Muscle layer of colon (tissue), 2 donors: Measurements from ENCODE around the gene CTRB2.

ENCODE experiments used
- H3K27ac ChIP-seq: one replicate; pipeline ENCODE4 v1.7.0; 2013; ENCODE audit warnings: low read depth, mild to moderate bottlenecking, low read length, moderate library complexity
- H3K27me3 ChIP-seq, 2 donors: one replicate each; pipeline ENCODE4 v1.7.0; 2013; ENCODE audit warnings: low read length in 2 of 2, mild to moderate bottlenecking in 2 of 2; ENCODE audit not compliant: insufficient read depth in 2 of 2, control insufficient read depth in 1 of 2
- H3K36me3 ChIP-seq: one replicate; pipeline ENCODE4 v1.7.0; 2013; ENCODE audit warnings: mild to moderate bottlenecking, low read length; ENCODE audit not compliant: insufficient read depth
- H3K4me1 ChIP-seq: one replicate; pipeline ENCODE4 v1.7.0; 2013; ENCODE audit warnings: mild to moderate bottlenecking, low read length; ENCODE audit not compliant: insufficient read depth
- H3K4me3 ChIP-seq, 2 donors: one replicate each; pipeline ENCODE4 v1.7.0; 2013; ENCODE audit warnings: low read length in 2 of 2, low read depth in 1 of 2, mild to moderate bottlenecking in 1 of 2, moderate library complexity in 1 of 2
- H3K9ac ChIP-seq: one replicate; pipeline ENCODE4 v1.7.0; 2013; ENCODE audit warnings: low read length
- H3K9me3 ChIP-seq: one replicate; pipeline ENCODE4 v1.7.0; 2013; ENCODE audit warnings: mild to moderate bottlenecking, low read length
- donor health status: abdominal sarcoma.
- donor health status: Adenocarcinoma of cecum.

The CTRB2 gene

DNA sequence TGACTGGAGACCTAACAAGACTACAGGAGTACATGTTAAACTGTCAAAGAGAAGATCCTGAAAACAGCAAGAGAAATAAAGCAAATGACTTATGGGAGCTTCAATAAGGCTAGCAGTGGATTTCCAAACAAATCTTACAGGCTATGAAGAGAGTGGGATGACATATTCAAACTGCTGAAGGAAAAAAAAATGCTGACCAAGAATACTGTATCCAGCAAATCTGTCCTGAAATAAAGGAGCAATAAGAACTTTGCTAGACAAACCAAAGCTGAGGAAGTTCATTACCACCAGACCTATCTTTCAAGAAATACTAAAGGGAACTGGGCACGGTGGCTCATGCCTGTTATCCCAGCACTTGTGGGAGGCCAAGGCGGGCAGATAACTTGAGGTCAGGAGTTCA, 30.0 kb downstream of the CTRB2 start:
- no peaks in the 10 kb centered on the region for H3K4me1 ChIP-seq
- H3K36me3 ChIP-seq: no peaks in the 10 kb centered on the region
- no peaks in the 10 kb centered on the region for H3K9me3 ChIP-seq
- no peak overlapping the region for H3K27ac ChIP-seq
- H3K9ac ChIP-seq: no peak overlapping the region
- no peak overlapping the region for H3K4me3 ChIP-seq
- H3K27me3 ChIP-seq: no peaks in the 10 kb centered on the region

GRCh38 chr16:75175074-75175473, 31.9 kb downstream of the CTRB2 start:
- H3K4me1 ChIP-seq: no peaks in the 10 kb centered on the region
- peaks cover 12% of the 10 kb centered on the region for H3K36me3 ChIP-seq
- no peak overlapping the region for H3K27ac ChIP-seq
- H3K9me3 ChIP-seq: no peaks in the 10 kb centered on the region
- no peak overlapping the region for H3K9ac ChIP-seq
- no peak overlapping the region for H3K4me3 ChIP-seq
- no peaks in the 10 kb centered on the region for H3K27me3 ChIP-seq

GRCh38 chr16:75172578-75172977, 34.4 kb downstream of the CTRB2 start:
- peaks cover 32% of the 10 kb centered on the region for H3K36me3 ChIP-seq
- H3K27ac ChIP-seq: no peak overlapping the region
- H3K4me1 ChIP-seq: no peaks in the 10 kb centered on the region
- H3K9me3 ChIP-seq: no peaks in the 10 kb centered on the region
- no peak overlapping the region for H3K4me3 ChIP-seq
- H3K27me3 ChIP-seq: no peaks in the 10 kb centered on the region
- H3K9ac ChIP-seq: no peak overlapping the region

- H3K9me3 ChIP-seq: no peaks in the 10 kb centered on the region
- H3K27ac ChIP-seq: no peak overlapping the region
- H3K9ac ChIP-seq: no peak overlapping the region
- peaks cover 40% of the 10 kb centered on the region for H3K36me3 ChIP-seq
- no peak overlapping the region for H3K4me3 ChIP-seq
- no peaks in the 10 kb centered on the region for H3K4me1 ChIP-seq
- H3K27me3 ChIP-seq: no peaks in the 10 kb centered on the region
Measured at GRCh38 chr16:75169899-75170405, 37.0 kb downstream of the CTRB2 start.

GRCh38 chr16:75160386-75160785, 46.6 kb downstream of the CTRB2 start:
- Histone ChIP-seq H3K27me3 (no peaks in the 10 kb centered on the region), H3K36me3 (no peaks in the 10 kb centered on the region), H3K9me3 (no peaks in the 10 kb centered on the region)

More at GRCh38 chr16:75160386-75160785, 46.6 kb downstream of the CTRB2 start:
- no peak overlapping the region for H3K4me3 ChIP-seq
- no peaks in the 10 kb centered on the region for H3K4me1 ChIP-seq
- no peak overlapping the region for H3K27ac ChIP-seq
- no peak overlapping the region for H3K9ac ChIP-seq
